Stomach (tissue), 9 donors: ENCODE results near the gene ZNF473. TPM values are rescaled to one million over a fixed set of nuclear protein-coding genes. Genes with fewer than 3 reads are reported as not detected.
"Not testable (repeated sequence)": the region's sequence is repeated elsewhere in the genome, so short reads cannot be mapped to it uniquely, and the experiment has no call there.

Experiments used
- DNase-seq, 2 donors: peaks; one replicate each; pipeline versions ENCODE4 v3.0.0 to v3.0.0-alpha.2; 2013 to 2019
- H3K27ac ChIP-seq, 5 donors: fragments of 200-600 bp in 4 of 5; sonication (generic) in 4 of 5; one replicate each; pipeline ENCODE4 v1.5.1; 2013 to 2019; ENCODE audit warnings: mild to moderate bottlenecking in 1 of 5, moderate library complexity in 1 of 5
- H3K27me3 ChIP-seq, 3 donors: fragments of 200-600 bp; sonication (generic); one replicate each; pipeline ENCODE4 v1.5.1; 2017 to 2019; ENCODE audit warnings: mixed run types in 1 of 3
- H3K36me3 ChIP-seq, 4 donors: fragments of 200-600 bp; sonication (generic); 1 replicate in 3 of 4; 2 replicates in 1 of 4; pipeline ENCODE4 v1.5.1; 2016 to 2019
- H3K4me1 ChIP-seq, 4 donors: fragments of 200-600 bp; sonication (generic); one replicate each; pipeline ENCODE4 v1.5.1; 2016 to 2019
- H3K4me3 ChIP-seq, 4 donors: fragments of 200-600 bp; sonication (generic) in 3 of 4; one replicate each; pipeline ENCODE4 v1.5.1; 2016 to 2019; ENCODE audit warnings: mild to moderate bottlenecking in 1 of 4
- H3K9me3 ChIP-seq, 4 donors: fragments of 200-600 bp; sonication (generic); one replicate each; pipeline ENCODE4 v1.5.1; 2016 to 2019
- EP300 ChIP-seq: sonication (generic); formaldehyde crosslinking; IDR thresholded peaks from one replicate; pipeline ENCODE4 v1.6.1; 2017; ENCODE audit warnings: antibody characterized with exemption
- POLR2A ChIP-seq, 4 donors: fragments of 450-650 bp; IDR thresholded peaks; one replicate each; pipeline ENCODE4 v1.6.1; 2016; ENCODE audit warnings: antibody characterized with exemption in 4 of 4, control low read depth in 2 of 4, mild to moderate bottlenecking in 1 of 4, moderate library complexity in 1 of 4
- POLR2AphosphoS5 ChIP-seq, 3 donors: sonication (generic); formaldehyde crosslinking; IDR thresholded peaks; one replicate each; pipeline ENCODE4 v1.6.1; 2016; ENCODE audit warnings: antibody characterized with exemption in 3 of 3
- WGBS, 5 donors: extraction: QIAGEN DNeasy Blood & Tissue Kit in 3 of 5; methylation state at CpG; one replicate each; pipeline versions ENCODE4 v1.1.5 to v1.1.7; 2013 to 2018; 5-methylcytosine and 5-hydroxymethylcytosine counted together
- intact Hi-C: fragments of 100-400 bp; cut with DNase I; formaldehyde crosslinking; loops from one replicate; pipeline ENCODE4 v1.15.1; 2023; ENCODE audit warnings: low total_unique reads
- polyA plus RNA-seq, 3 donors: library from polyadenylated mRNA; stranded (reverse); fragments of 200-250 nt; gene quantifications; one replicate each; pipeline ENCODE4 v1.2.3, GENCODE V29; 2013
- total RNA-seq, 5 donors: library from RNA; depleted of rRNA; stranded (reverse); fragments of >200 nt; gene quantifications; one replicate each; pipeline versions ENCODE4 v1.1.0 to v1.2.3, GENCODE V29; 2014 to 2016
- TF ChIP-seq, protein P1 (sequence below), 7 experiments: fragments of 450-650 bp in 4 of 7; fragments of 200-600 bp in 3 of 7; sonication (generic) in 3 of 7; IDR thresholded peaks; one replicate each; pipeline ENCODE4 v1.5.1; 2016 to 2019; ENCODE audit warnings: antibody characterized with exemption in 7 of 7, control low read depth in 2 of 7, mild to moderate bottlenecking in 1 of 7
- donor health status: healthy with polysubstance abuse.
- donor health status: Bipolar disorder and iron deficiency.
- donor health status: healthy.

ZNF473 gene
- total and polyA plus RNA-seq, 8 donors = 0.58 to 28.0 (median 4.5) TPM

DNA sequence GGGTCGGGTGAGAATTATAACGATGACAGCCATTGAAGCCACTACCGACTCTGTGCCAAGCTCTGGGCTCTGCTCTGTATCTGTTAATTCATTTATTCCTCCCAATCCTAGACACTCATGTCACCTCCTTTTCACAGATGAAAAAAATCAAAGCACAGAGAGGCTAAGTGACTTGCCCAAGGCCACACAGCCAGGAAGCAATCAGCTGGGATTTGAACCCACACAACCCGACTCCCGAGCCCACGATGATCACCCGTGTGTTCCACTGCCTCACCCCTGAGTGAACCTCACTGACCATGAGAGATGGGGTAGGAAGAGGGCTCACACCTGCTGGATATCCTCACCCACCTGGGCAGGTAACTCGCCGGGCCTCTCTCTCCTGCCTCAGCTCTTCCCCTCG lies 40.1 kb downstream of the ZNF473 start:
- DNase-seq = no peak
- Histone ChIP-seq H3K36me3 (no peaks in the 10 kb centered on the region), H3K27ac (no peak overlapping the region), H3K27me3 (peaks cover 0 to 12% (median 0%) of the 10 kb centered on the region in 3 donors), H3K4me1 (no peaks in the 10 kb centered on the region), H3K9me3 (peaks cover 0 to 5% (median 1%) of the 10 kb centered on the region in 4 donors), H3K4me3 (no peak overlapping the region)
- intact Hi-C loops = no loop called here
- 80 to 89% (median 84%) methylated on average over 10 of the region's 10 CpGs for WGBS, 5 donors
- no peak for TF ChIP-seq EP300
- TF ChIP-seq POLR2A (IDR thresholded peaks at IDR 0.05) = no peak
- TF ChIP-seq, protein P1, sequence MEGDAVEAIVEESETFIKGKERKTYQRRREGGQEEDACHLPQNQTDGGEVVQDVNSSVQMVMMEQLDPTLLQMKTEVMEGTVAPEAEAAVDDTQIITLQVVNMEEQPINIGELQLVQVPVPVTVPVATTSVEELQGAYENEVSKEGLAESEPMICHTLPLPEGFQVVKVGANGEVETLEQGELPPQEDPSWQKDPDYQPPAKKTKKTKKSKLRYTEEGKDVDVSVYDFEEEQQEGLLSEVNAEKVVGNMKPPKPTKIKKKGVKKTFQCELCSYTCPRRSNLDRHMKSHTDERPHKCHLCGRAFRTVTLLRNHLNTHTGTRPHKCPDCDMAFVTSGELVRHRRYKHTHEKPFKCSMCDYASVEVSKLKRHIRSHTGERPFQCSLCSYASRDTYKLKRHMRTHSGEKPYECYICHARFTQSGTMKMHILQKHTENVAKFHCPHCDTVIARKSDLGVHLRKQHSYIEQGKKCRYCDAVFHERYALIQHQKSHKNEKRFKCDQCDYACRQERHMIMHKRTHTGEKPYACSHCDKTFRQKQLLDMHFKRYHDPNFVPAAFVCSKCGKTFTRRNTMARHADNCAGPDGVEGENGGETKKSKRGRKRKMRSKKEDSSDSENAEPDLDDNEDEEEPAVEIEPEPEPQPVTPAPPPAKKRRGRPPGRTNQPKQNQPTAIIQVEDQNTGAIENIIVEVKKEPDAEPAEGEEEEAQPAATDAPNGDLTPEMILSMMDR (IDR thresholded peaks at IDR 0.05) = no peak
- no peak for TF ChIP-seq POLR2AphosphoS5 (IDR thresholded peaks at IDR 0.05)

GRCh38 chr19:50067575-50067974 lies 41.8 kb downstream of the ZNF473 start:
- 71 to 83% (median 79%) methylated on average over 6 of the region's 6 CpGs for WGBS, 5 donors
- TF ChIP-seq POLR2AphosphoS5 (IDR thresholded peaks at IDR 0.05) (no peak), POLR2A (IDR thresholded peaks at IDR 0.05) (no peak), EP300 (no peak)
- TF ChIP-seq, protein P1 (IDR thresholded peaks at IDR 0.05) = no peak

DNA sequence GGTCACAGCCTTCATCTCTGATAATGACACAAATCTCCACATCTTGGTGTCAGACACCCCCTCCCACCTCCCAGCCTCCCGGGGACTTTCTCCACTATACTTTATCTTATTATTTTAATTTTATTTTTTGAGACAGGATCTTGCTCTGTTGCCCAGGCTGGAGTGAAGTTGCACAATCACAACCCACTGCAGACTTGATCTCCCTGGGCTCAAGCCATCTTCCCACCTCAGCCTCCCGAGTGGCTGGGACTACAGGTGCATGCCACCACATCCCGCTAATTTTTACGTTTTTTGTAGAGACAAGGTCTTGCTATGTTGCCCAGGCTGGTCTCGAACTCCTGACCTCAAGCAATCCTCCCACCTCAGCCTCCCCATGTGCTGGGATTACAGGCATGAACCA lies 42.6 kb downstream of the ZNF473 start:
- intact Hi-C loops, H3K9me3 ChIP-seq, H3K27ac ChIP-seq, H3K36me3 ChIP-seq, H3K4me3 ChIP-seq, DNase-seq, H3K4me1 ChIP-seq: not testable (repeated sequence)
- peaks cover 0 to 12% (median 0%) of the 10 kb centered on the region in 3 donors for H3K27me3 ChIP-seq
- 77 to 85% (median 83%) methylated on average over 5 of the region's 5 CpGs for WGBS, 5 donors

More at GRCh38 chr19:50067575-50067974, 41.8 kb downstream of the ZNF473 start:
- no peak for DNase-seq
- no peak overlapping the region for H3K27ac ChIP-seq
- peaks cover 0 to 3% (median 0%) of the 10 kb centered on the region in 4 donors for H3K9me3 ChIP-seq
- no peaks in the 10 kb centered on the region for H3K36me3 ChIP-seq
- intact Hi-C loops = no loop called here
- H3K27me3 ChIP-seq = peaks cover 0 to 12% (median 0%) of the 10 kb centered on the region in 3 donors
- no peak overlapping the region for H3K4me3 ChIP-seq
- H3K4me1 ChIP-seq = no peaks in the 10 kb centered on the region

DNA sequence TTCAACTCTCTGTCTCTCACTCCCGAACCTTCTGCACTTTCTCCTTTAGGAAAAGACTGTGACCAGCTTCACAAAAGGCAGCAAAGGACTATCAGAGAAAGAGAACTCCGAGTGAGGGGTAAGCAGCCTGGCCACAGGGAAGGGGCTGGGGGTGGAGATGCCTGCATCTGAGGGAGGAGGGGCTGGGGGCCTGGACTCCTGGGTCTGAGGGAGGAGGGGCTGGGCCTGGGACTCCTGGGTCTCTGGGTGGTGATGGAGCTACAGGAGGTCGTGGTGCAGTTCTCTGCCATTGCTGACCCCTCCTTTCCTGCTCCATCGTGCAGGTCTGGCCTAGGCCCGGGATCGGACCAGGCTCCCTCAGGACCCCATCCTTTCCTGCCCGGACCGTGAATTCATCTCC lies 49.3 kb downstream of the ZNF473 start:
- intact Hi-C loops, DNase-seq, H3K27ac ChIP-seq, H3K36me3 ChIP-seq, H3K27me3 ChIP-seq, H3K4me1 ChIP-seq, H3K9me3 ChIP-seq, H3K4me3 ChIP-seq: not testable (repeated sequence)
- 29 to 35% methylated on average over 1 to 3 of the region's 8 CpGs; no CpG with 5 or more reads in 3 of the 5 donors for whole genome bisulfite sequencing, 5 donors

DNA sequence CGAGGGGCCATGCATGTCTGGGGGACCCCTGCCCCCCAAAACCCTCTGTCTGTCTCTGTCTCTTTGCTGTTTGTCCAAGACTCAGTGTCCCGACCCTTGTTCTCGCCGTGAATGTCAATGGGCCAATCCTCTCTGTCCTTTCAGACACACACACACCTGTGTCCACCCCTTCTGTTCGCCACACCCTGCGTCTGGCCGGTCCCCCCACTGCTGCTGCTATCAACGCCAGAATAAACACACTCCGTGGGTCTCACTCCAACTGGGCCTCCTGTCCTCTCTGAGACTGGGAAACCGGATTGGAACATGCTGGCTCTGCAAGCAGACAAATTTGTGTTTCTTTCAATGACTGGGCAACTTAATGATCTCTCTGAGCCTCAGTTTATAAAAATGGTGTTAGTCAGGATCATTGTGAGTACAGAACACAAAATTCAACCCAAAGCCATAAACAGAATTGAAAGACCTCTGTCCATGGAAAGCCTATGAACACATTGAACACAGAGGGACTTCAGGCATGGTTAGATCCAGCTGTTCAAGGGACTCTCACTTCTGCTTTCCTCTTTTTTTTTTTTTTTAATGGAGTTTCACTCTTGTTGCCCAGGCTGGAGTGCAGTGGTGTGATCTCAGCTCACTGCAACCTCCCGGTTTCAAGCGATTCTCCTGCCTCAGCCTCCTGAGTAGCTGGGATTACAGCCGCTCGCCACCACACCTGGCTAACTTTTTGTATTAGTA lies 50.0 kb downstream of the ZNF473 start:
- H3K9me3 ChIP-seq, H3K4me3 ChIP-seq, H3K27ac ChIP-seq, H3K36me3 ChIP-seq, H3K27me3 ChIP-seq, H3K4me1 ChIP-seq, intact Hi-C loops, DNase-seq: not testable (repeated sequence)
- WGBS, 5 donors = 57 to 61% (median 59%) methylated on average over 12 to 14 of the region's 14 CpGs

GRCh38 chr19:50076581-50077355 lies 51.0 kb downstream of the ZNF473 start:
- WGBS, 5 donors = 64 to 85% (median 79%) methylated on average over 6 to 10 of the region's 10 CpGs
- H3K27ac ChIP-seq, H3K4me1 ChIP-seq, DNase-seq, H3K36me3 ChIP-seq, H3K9me3 ChIP-seq, H3K27me3 ChIP-seq, intact Hi-C loops, H3K4me3 ChIP-seq: not testable (repeated sequence)

DNA sequence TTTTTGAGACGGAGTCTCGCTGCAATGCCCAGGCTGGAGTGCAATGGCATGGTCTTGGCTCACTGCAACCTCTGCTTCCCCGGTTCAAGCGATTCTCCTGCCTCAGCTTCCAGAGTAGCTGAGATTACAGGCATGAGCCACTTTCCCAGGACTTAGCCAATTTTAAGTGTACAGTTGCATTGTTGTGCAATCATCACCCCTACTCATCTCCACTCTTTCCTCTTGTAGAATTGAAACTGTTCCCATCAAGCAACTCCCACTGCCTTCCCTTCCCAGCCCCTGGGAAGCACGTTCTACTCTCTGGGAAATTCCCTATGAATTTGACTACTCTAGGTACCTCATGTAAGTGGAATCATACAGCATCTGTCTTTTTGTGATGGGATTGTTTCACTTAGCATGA lies 53.2 kb downstream of the ZNF473 start:
- H3K4me1 ChIP-seq, H3K9me3 ChIP-seq, DNase-seq, H3K4me3 ChIP-seq, intact Hi-C loops, H3K27ac ChIP-seq, H3K36me3 ChIP-seq, H3K27me3 ChIP-seq: not testable (repeated sequence)
- WGBS, 5 donors = 79 to 94% (median 91%) methylated on average over 4 of the region's 5 CpGs

DNA sequence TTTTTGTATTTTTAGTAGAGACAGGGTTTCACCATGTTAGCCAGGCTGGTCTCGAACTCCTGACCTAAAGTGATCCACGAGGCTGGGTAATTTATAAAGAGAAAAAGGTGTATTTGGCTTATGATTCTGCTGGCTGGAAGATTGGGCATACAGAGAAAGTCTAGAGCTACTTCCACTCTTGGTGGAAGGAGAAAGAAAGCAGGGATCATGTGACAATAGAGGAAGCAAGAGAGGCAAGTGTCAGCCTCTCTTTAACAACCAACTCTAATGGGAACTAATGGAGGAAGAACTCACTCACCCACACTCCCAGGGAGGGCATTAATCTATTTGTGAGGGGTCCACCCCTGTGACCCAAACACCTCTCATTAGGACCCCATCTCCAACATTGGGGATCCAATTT lies 58.6 kb downstream of the ZNF473 start:
- intact Hi-C loops, H3K4me3 ChIP-seq, H3K27me3 ChIP-seq, DNase-seq, H3K27ac ChIP-seq, H3K9me3 ChIP-seq, H3K4me1 ChIP-seq, H3K36me3 ChIP-seq: not testable (repeated sequence)
- 67 to 84% (median 76%) methylated on average over 2 of the region's 2 CpGs for WGBS, 5 donors

DNA sequence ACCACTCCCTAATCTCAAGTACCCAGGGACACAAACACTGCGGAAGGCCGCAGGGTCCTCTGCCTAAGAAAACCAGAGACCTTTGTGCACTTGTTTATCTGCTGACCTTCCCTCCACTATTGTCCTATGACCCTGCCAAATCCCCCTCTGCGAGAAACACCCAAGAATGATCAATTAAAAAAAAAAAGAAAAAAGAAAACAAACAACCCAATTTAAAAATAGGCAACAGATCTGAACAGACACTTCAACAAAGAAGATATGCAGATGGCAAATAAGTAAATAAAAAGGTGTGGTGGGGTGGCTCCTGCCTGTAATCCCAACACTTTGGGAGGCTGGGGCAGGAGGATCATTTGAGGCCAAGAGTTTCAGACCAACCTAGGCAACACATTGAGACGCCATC lies 61.3 kb downstream of the ZNF473 start:
- H3K4me3 ChIP-seq, intact Hi-C loops, H3K4me1 ChIP-seq, DNase-seq, H3K27ac ChIP-seq, H3K27me3 ChIP-seq, H3K9me3 ChIP-seq, H3K36me3 ChIP-seq: not testable (repeated sequence)
- WGBS, 5 donors = 78 to 95% (median 86%) methylated on average over 2 to 4 of the region's 4 CpGs
